HG03558 (cell line): ENCODE measurements around the gene ALG10B.

Experiments used
- ATAC-seq: cut with Tn5 transposase; IDR thresholded peaks from one replicate; pipeline ENCODE4 v1.9.1; 2021; ENCODE audit warnings: moderate number of reproducible peaks; ENCODE audit not compliant: unreplicated experiment; ENCODE audit errors: extremely low read depth

ALG10B gene

GRCh38 chr12:38373784-38374183, 57.2 kb downstream of the ALG10B start:
- no peak for ATAC-seq

GRCh38 chr12:38374751-38375150, 58.2 kb downstream of the ALG10B start:
- no peak for ATAC-seq
